ENCODE data around the gene PAFAH1B2.
"Not testable (repeated sequence)": the region's sequence is repeated elsewhere in the genome, so short reads cannot be mapped to it uniquely, and the experiment has no call there.

The PAFAH1B2 gene

GRCh38 chr11:117202386-117203068 is 58.4 kb downstream of the PAFAH1B2 start:
- DNase-seq (ENCODE audit: low spot score) = peak; percentile 23
- in situ Hi-C loops (cut with MboI; ENCODE audit: low sequenced_read_pairs, unreplicated experiment) = no loop called here
- no peak for TF ChIP-seq CTCF (IDR thresholded peaks at IDR 0.05; ENCODE audit: borderline replicate concordance, control extremely low read depth, extremely low read depth, insufficient read depth, missing control alignments)

DNA sequence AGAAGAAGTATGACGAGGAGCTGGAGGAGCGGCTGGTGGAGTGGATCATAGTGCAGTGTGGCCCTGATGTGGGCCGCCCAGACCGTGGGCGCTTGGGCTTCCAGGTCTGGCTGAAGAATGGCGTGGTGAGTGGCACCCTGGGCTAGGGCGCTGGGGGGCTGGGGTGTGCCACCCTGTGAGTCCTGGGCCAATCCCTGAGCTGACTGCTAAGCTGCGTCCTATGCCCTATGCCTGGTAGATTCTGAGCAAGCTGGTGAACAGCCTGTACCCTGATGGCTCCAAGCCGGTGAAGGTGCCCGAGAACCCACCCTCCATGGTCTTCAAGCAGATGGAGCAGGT is 59.0 kb downstream of the PAFAH1B2 start:
- in situ Hi-C loops (cut with MboI; ENCODE audit: low sequenced_read_pairs, unreplicated experiment) = no loop called here
- TF ChIP-seq CTCF (IDR thresholded peaks at IDR 0.05; ENCODE audit: borderline replicate concordance, control extremely low read depth, extremely low read depth, insufficient read depth, missing control alignments) = no peak
- DNase-seq (ENCODE audit: low spot score) = peak; percentile 13

- no peak for TF ChIP-seq CTCF (IDR thresholded peaks at IDR 0.05; ENCODE audit: borderline replicate concordance, control extremely low read depth, extremely low read depth, insufficient read depth, missing control alignments)
- DNase-seq (ENCODE audit: low spot score) = peak; percentile 13
- in situ Hi-C loops (cut with MboI; ENCODE audit: low sequenced_read_pairs, unreplicated experiment) = no loop called here
Observed at GRCh38 chr11:117204283-117205080, 60.4 kb downstream of the PAFAH1B2 start.

- TF ChIP-seq CTCF (IDR thresholded peaks at IDR 0.05; ENCODE audit: borderline replicate concordance, control extremely low read depth, extremely low read depth, insufficient read depth, missing control alignments) = no peak
- peak; percentile 16 for DNase-seq (ENCODE audit: low spot score)
- in situ Hi-C loops (cut with MboI; ENCODE audit: low sequenced_read_pairs, unreplicated experiment) = no loop called here
Observed at GRCh38 chr11:117205211-117205818, 61.2 kb downstream of the PAFAH1B2 start.

DNA sequence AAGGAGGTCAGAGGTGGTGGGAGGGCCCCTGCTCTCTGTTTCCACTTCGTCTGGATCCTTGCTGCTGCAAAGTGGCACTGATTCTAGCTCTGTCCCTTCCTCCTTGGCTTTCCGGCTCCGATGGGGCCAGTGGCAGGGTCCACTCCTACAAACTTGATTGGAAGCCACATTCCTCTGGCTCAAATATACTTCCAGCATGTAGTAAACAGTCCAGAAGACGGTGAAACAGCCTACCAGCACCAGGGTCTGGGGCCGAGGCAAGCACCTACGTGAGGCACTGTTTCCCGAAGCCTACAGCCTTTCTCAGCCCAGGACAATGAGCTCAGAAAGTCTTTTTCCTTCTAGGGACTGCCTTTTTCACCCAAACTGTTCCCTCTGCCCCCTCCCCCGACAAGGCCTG is 62.0 kb downstream of the PAFAH1B2 start:
- DNase-seq (ENCODE audit: low spot score); in situ Hi-C loops (cut with MboI; ENCODE audit: low sequenced_read_pairs, unreplicated experiment): not testable (repeated sequence)

GRCh38 chr11:117206859-117207258 is 62.8 kb downstream of the PAFAH1B2 start:
- DNase-seq (ENCODE audit: low spot score); in situ Hi-C loops (cut with MboI; ENCODE audit: low sequenced_read_pairs, unreplicated experiment): not testable (repeated sequence)

GRCh38 chr11:117207481-117207880 is 63.4 kb downstream of the PAFAH1B2 start:
- in situ Hi-C loops (cut with MboI; ENCODE audit: low sequenced_read_pairs, unreplicated experiment); DNase-seq (ENCODE audit: low spot score): not testable (repeated sequence)

DNA sequence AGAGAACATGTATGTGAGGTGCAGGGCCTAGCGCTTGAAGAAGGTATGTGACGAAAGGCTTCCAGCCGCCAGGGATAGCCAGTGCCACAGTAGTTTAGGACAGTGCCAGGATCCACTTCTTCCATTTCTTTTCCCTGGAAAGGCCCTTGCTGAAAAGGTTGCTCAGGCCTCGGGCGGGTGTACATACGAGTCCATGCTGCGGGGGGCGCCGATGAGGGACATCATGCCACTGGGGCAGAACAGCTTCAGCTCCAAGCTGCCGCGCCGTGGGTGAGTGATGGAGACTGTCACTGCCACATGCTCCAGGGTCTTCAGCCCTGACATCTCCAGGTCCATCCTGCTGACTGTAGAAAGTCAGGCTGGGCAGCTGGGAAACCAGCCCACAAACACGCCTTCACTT is 64.6 kb downstream of the PAFAH1B2 start:
- DNase-seq (ENCODE audit: low spot score); in situ Hi-C loops (cut with MboI; ENCODE audit: low sequenced_read_pairs, unreplicated experiment): not testable (repeated sequence)

DNA sequence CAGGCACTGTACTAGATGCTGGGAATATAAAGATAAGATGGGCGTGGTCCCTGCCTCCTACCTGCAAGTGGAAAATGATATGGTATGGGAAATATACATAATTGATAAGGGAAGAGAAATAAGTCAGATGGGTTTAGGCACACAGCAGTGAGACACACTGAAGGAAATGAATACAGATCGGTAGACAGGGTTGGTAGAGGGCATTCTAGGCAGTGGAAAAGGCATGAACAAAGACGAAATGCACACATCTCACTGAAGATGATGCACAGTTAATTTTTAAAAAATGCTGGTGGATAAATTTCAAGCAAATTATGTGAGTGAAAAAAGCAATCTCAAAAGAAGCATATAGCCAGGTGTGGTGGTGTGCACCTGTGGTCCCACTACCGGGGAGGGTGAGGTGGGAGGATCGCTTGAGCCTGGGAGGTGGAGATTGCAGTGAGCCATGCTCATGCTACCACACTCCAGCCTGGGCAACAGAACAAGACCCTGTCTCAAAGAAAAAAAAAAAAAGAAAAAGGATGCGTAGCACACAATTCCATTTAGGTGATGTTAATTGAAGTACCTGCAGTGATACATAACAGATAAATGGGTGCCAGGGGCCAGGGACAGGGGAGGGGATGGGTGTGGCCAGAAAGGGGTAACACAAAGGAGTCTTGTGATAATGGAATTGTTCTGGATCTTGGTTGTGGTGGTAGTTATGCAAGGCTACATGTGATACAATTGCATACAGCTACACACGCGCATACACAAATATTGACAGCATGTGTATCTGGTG is 65.5 kb downstream of the PAFAH1B2 start:
- in situ Hi-C loops (cut with MboI; ENCODE audit: low sequenced_read_pairs, unreplicated experiment) = not testable (repeated sequence)

More for the DNA sequence above, 65.5 kb downstream of the PAFAH1B2 start:
- not testable (repeated sequence) for DNase-seq (ENCODE audit: low spot score)
